Right lobe of liver (tissue), 4 donors: Measurements from ENCODE around the gene STOX2.

Experiments used
- POLR2A ChIP-seq: fragments of 450-650 bp; IDR thresholded peaks from one replicate; pipeline ENCODE4 v1.6.1; 2017; ENCODE audit warnings: antibody characterized with exemption, mild to moderate bottlenecking
- TF ChIP-seq, protein P1 (sequence below), 4 donors: fragments of 200-600 bp in 3 of 4; fragments of 450-650 bp in 1 of 4; IDR thresholded peaks; one replicate each; pipeline versions ENCODE4 v1.5.1 to v1.8.0; 2016 to 2022; ENCODE audit warnings: antibody characterized with exemption in 4 of 4, mild to moderate bottlenecking in 2 of 4
- donor health status: DM: no; HTN: no; CAD: no.
- donor health status: DM: no; HTN: no; CAD: no.
- donor health status: DM: no; HTN: yes; CAD: no.

GRCh38 chr4:183915976-183916375, 10.9 kb downstream of the STOX2 start:
- TF ChIP-seq, protein P1, sequence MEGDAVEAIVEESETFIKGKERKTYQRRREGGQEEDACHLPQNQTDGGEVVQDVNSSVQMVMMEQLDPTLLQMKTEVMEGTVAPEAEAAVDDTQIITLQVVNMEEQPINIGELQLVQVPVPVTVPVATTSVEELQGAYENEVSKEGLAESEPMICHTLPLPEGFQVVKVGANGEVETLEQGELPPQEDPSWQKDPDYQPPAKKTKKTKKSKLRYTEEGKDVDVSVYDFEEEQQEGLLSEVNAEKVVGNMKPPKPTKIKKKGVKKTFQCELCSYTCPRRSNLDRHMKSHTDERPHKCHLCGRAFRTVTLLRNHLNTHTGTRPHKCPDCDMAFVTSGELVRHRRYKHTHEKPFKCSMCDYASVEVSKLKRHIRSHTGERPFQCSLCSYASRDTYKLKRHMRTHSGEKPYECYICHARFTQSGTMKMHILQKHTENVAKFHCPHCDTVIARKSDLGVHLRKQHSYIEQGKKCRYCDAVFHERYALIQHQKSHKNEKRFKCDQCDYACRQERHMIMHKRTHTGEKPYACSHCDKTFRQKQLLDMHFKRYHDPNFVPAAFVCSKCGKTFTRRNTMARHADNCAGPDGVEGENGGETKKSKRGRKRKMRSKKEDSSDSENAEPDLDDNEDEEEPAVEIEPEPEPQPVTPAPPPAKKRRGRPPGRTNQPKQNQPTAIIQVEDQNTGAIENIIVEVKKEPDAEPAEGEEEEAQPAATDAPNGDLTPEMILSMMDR (IDR thresholded peaks at IDR 0.05) = no peak
- TF ChIP-seq POLR2A = no peak
